T-helper 1 cell treated with Interleukin-12 subunit alpha and Interleukin-12 subunit beta and Interleukin-4 antibody, amounts not matched to agents 30 μg/mL and 1 μg/mL, for 36 hours (primary cell): ENCODE measurements around the gene PRPSAP2.

Source experiments
- H3K27ac Mint-ChIP-seq: one replicate; pipeline ENCODE4 v1.8.0; 2021; ENCODE audit warnings: mild to moderate bottlenecking, mixed read lengths
- H3K27me3 Mint-ChIP-seq: one replicate; pipeline ENCODE4 v1.8.0; 2021; ENCODE audit warnings: low read depth, mixed read lengths
- H3K36me3 Mint-ChIP-seq: one replicate; pipeline ENCODE4 v1.8.0; 2021; ENCODE audit warnings: low read depth, mixed read lengths
- H3K4me1 Mint-ChIP-seq: one replicate; pipeline ENCODE4 v1.8.0; 2021; ENCODE audit warnings: low read depth, mixed read lengths
- H3K4me3 Mint-ChIP-seq: one replicate; pipeline ENCODE4 v1.8.0; 2021; ENCODE audit warnings: mild to moderate bottlenecking, moderate library complexity, mixed read lengths
- H3K9me3 Mint-ChIP-seq: one replicate; pipeline ENCODE4 v1.8.0; 2021; ENCODE audit warnings: mixed read lengths

Gene PRPSAP2

DNA sequence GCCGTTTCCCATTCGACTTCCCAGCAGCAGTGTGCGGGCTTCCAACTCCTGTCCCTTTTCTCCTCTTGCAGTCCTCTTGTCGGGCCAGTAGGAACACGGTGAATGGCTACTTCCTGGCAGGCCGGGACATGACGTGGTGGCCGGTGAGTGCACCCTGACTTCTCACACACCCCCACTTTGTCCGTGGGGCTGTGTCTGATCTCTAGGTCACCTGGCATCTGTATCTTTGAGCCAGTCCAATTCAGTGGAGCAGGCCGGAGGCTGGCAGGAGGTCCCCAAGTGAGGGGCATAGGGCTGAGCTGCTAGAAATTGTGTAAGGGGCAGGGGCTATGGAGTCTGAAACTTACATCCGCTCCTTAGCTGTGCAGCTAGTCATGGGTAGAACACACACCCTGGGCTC is 100.7 kb downstream of the PRPSAP2 start:
- H3K27me3 Mint-ChIP-seq, result peaks cover 3% of the 10 kb centered on the region
- H3K36me3 Mint-ChIP-seq, result peaks cover 2% of the 10 kb centered on the region
- H3K4me1 Mint-ChIP-seq, result peaks cover 17% of the 10 kb centered on the region
- no peaks in the 10 kb centered on the region for H3K9me3 Mint-ChIP-seq
- no peak overlapping the region for H3K4me3 Mint-ChIP-seq
- H3K27ac Mint-ChIP-seq, result no peak overlapping the region

DNA sequence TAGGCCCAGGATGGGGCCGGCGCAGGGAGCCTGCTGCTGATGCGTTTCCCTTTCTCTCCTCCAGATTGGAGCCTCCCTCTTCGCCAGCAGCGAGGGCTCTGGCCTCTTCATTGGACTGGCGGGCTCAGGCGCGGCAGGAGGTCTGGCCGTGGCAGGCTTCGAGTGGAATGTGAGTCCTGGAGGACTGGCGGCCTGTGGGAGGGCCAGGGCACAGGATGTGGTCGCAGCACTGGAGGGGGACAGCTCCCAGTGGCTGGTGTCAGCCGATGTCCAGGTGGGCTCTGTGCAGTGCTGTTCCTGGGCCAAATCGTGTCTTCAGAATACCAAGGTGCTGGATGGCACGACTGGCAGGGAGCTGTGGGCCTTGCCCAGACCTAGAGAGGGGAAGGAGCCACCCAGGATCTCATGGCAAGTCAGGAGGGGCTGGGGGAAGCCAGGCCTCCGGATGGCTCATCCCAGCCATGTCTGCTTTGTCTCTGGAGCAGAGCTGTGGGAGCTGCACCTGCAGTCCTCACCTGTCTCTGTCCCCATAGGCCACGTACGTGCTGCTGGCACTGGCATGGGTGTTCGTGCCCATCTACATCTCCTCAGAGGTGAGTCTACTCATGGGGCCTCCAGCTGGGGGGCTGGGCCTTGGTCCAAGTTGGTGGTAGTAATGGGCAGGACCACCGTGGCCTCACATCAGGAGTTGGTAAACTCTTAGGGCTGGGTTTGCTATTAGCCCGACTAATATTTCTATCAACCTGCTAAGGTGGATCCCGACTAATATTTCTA is 101.3 kb downstream of the PRPSAP2 start:
- H3K4me3 Mint-ChIP-seq, result no peak overlapping the region
- peaks cover 2% of the 10 kb centered on the region for H3K27me3 Mint-ChIP-seq
- no peak overlapping the region for H3K27ac Mint-ChIP-seq

DNA sequence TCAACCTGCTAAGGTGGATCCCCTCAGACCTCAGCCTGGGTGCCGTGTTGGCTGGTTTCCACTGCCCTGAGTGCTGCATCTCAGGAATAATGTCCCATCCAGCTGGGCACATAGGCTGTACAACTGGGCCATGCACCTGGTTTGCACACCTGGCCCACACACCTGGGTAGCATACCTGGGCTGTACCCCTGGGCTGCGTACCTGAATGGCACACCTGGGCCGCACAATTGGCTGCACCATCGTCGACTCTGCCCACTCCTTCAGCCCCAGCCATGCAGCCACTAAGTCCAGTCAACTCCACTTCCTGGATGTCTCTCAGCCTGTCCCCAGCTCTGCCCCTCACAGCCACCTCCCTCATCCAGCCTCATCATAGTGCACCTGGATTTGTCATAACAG is 101.9 kb downstream of the PRPSAP2 start:
- Mint-ChIP-seq H3K9me3 (no peaks in the 10 kb centered on the region), H3K27me3 (no peaks in the 10 kb centered on the region), H3K4me3 (no peak overlapping the region), H3K36me3 (no peaks in the 10 kb centered on the region), H3K4me1 (peaks cover 13% of the 10 kb centered on the region), H3K27ac (no peak overlapping the region)

More for the DNA sequence above, 101.3 kb downstream of the PRPSAP2 start:
- Mint-ChIP-seq H3K36me3 (peaks cover 2% of the 10 kb centered on the region), H3K9me3 (no peaks in the 10 kb centered on the region), H3K4me1 (peaks cover 16% of the 10 kb centered on the region)

DNA sequence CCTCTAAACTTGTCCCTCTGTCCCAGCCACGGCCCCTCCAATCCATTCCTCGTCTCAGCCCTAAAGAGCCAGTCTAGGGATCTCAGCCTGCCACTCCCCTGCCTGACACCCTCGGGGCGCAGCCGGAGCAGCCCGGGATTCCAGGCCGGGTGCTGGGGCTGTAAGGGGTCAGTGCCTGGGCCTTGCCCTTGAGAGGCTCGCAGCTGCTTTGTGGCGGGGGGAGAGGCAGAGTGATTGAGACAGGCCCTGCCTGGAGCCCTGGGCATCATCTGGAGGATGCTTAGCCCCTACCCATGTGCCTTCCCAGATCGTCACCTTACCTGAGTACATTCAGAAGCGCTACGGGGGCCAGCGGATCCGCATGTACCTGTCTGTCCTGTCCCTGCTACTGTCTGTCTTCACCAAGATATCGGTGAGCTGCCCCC is 102.3 kb downstream of the PRPSAP2 start:
- Mint-ChIP-seq H3K4me1 (peaks cover 11% of the 10 kb centered on the region), H3K4me3 (no peak overlapping the region), H3K9me3 (no peaks in the 10 kb centered on the region), H3K36me3 (no peaks in the 10 kb centered on the region), H3K27ac (no peak overlapping the region), H3K27me3 (no peaks in the 10 kb centered on the region)

DNA sequence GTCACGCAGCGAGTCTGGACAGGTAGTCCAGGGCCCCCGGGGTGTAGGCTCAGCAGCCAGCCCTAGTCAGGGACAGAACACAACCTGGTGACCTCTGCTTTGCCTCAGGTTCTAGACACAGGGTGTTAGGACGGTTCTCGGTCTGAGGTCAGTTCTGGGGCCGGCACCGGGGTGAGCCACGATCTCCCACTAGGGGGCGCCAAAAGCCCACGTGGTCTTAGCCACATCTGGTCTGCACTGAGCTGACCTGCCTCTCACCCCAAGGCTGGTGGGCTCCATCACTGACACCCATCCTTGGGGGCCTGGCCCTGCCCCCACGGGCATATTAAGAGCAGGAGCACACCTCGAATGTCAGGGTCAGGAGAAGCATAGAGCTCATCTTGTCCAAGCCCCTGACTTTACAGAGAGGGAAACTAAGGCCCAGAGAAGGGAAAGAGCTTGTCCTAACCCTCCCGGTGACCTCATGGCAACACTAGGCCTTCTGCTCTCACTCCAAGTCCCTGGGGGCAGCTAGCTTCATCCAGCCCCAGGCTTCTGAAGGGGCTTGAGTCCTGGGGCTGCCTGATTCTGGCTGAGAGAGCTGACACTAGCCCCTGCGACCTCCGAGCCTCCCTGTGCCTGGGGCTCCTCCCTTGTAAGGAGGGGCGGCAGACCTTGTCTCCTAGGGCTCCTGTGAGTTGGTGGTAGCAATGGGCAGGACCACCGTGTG is 103.0 kb downstream of the PRPSAP2 start:
- Mint-ChIP-seq H3K36me3 (no peaks in the 10 kb centered on the region), H3K27me3 (no peaks in the 10 kb centered on the region), H3K9me3 (no peaks in the 10 kb centered on the region), H3K4me3 (no peak overlapping the region), H3K4me1 (peaks cover 7% of the 10 kb centered on the region), H3K27ac (no peak overlapping the region)

DNA sequence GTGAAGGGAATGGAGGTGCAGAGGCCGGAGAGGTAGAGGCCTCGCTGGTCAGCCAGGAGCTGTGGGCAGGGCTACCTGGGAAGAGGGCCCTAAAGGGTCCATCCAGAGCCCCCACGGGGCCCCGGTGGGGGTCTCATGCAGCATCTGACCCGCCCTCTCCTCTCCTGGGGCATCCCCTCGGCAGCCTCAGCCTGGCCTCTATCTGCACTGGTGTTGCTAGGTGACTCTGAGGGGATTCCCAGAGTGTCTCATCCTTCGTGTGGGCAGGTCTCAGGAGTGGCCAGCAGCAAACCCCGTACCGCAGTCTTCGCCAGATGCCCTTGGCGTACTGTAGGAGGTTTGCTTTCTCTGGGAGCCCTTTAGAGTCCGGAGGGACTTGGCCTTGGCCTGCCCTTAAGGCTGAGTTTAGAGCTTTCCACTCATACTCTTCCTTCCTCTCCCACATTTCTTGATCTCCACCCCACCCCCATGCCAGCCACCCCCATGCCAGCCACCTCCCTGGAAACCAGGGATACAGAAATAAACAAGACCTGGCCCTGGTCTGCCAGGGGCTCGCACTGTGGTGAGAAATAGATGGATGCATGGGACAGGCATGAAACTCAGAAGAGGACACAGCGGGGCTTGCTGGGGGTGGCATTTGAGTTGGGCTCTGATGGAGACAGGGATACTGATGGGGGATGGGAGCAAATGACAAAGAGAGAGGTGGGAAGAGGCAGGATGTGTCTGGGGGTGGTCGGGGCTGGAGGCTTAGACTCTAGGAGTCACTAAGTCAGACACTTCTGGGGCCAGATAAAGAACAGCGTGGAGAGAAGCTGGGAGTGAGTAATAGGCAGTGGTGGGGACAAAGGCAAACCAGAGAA is 103.9 kb downstream of the PRPSAP2 start:
- Mint-ChIP-seq H3K27me3 (no peaks in the 10 kb centered on the region), H3K4me1 (peaks cover 5% of the 10 kb centered on the region), H3K27ac (no peak overlapping the region), H3K9me3 (no peaks in the 10 kb centered on the region), H3K4me3 (no peak overlapping the region), H3K36me3 (no peaks in the 10 kb centered on the region)

DNA sequence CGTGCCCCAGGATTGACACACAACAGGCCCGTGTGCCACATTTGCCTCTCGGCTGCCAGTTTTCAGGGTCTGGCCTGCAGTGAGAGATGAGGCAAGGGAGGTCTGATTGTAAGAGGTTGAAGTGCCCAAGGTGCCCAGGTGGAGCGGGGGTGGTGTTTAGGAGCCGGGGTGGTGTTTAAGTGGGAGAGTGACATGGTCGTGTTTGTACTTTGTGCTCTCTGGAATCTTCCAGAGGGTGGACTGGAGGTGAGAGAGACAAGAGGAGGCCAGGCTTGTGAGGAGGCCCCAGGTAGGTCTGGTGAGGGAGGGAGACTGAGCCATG is 104.5 kb downstream of the PRPSAP2 start:
- Mint-ChIP-seq H3K27me3 (no peaks in the 10 kb centered on the region), H3K27ac (no peak overlapping the region), H3K9me3 (no peaks in the 10 kb centered on the region), H3K36me3 (no peaks in the 10 kb centered on the region), H3K4me1 (peaks cover 5% of the 10 kb centered on the region), H3K4me3 (no peak overlapping the region)

DNA sequence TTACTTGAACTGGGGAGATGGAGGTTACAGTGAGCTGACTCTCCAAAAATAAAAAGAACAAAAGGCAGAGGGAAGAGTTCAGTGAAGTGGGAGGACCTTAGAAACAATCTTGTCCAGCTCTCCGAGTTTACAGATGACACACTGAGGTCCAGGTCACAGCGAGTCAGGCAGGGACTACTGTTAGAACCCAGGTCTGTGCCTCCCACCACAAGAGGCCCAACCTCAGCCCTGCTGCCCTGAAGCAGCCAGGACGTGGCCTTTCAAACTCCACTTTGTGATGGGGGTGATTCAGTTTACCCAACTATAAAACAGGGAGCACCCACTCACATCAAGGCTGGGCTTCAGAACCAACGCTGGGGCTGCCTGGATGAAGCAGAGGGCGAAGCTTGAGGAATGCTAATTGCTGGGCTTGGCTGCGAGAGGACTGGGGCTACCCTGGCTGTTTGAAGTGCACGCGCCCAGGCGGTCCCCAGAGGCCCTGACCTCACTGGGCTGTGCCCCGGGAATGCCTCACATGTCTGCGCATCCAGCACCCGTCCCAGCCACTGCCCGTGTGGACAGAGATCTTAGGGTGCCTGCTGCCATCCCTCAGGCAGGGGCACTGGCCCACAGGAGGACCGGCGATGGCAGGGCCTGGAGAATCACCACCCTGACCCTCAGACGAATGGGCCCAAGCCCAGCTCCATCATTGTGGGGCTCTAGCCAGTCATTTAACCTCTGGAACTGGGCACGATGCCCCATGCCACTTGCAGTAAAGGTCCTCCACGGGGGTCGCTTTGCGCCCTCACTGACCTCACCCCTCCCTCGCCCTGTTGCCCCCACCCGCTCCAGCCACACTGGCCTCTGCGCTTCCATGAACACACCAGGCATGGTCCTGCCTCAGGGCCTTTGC is 105.4 kb downstream of the PRPSAP2 start:
- Mint-ChIP-seq H3K36me3 (no peaks in the 10 kb centered on the region), H3K4me1 (peaks cover 5% of the 10 kb centered on the region), H3K27ac (no peak overlapping the region), H3K4me3 (no peak overlapping the region), H3K9me3 (no peaks in the 10 kb centered on the region), H3K27me3 (no peaks in the 10 kb centered on the region)

DNA sequence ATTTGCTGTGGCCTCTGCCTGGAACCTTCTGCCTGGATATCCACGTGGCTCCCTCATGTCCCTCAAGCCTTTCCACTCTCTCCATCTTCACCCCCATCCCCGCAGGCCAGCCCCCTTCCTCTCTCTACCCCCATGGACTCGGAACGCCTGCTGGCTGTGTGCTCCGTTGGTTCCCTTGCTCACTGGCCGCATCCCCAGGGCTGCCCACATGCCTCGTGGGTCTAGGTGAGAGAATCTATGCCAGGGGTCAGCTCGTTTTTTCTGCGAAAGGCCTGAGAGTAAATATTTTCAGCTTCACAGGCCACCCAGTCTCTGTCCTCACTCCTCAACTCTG is 106.1 kb downstream of the PRPSAP2 start:
- Mint-ChIP-seq H3K4me1 (peaks cover 5% of the 10 kb centered on the region), H3K4me3 (no peak overlapping the region), H3K27ac (no peak overlapping the region), H3K36me3 (no peaks in the 10 kb centered on the region), H3K9me3 (no peaks in the 10 kb centered on the region), H3K27me3 (no peaks in the 10 kb centered on the region)

DNA sequence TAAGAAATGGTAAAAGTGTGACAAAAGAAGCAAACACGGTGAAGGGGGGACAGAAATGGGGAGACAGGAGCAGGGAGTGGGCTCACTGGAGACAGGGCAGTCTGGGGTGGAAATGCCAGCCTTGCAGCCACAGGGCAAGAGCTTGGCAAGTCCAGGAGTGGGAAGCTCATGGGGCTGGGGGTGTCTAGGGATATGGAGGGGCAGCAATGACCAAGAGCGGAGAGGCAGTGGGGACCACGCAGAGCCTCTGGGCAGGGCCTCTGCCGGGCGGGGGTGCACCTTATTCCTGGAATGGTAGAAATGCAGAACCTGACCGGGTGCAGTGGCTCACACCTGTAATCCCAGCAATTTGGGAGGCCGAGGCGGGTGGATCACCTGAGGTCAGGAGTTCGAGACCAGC is 106.6 kb downstream of the PRPSAP2 start:
- Mint-ChIP-seq H3K4me1 (peaks cover 5% of the 10 kb centered on the region), H3K27me3 (no peaks in the 10 kb centered on the region), H3K4me3 (no peak overlapping the region), H3K36me3 (no peaks in the 10 kb centered on the region), H3K9me3 (no peaks in the 10 kb centered on the region), H3K27ac (no peak overlapping the region)

DNA sequence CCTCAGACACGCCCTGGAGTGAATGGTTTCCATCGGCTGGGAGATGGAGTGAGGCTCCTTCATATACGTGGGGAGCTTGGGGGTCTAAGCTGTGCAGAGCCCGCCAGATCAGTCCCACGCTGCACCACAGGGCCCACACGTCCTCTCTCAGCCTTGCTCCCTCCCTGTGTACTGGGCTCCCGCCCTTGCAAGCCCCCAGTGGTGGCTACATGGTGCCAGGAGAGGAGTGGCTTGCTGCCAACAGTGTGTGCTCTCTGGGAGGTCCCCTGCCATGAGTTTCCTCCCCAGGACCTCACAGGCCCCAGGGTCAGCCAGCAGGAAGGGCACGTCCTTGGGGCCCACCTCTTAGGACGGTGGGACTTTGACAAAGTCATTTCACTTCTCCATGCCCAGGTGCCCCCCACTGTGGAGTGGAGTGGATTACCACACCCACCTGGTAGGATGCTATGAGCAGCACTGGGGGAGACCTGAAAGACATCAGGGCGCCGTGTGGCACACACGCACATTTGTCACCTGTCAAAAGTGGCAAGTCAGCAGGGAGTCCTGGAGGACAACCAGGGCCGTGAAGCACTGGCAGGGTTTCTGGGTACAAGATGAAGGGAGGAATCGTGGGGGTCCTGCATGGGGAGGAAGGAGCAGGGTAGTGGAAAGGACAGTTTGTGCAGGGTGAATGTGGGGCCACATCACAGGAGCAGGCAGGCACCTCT is 107.8 kb downstream of the PRPSAP2 start:
- no peak overlapping the region for H3K27ac Mint-ChIP-seq
- H3K4me1 Mint-ChIP-seq, result peaks cover 8% of the 10 kb centered on the region
- no peaks in the 10 kb centered on the region for H3K36me3 Mint-ChIP-seq
- H3K9me3 Mint-ChIP-seq, result no peaks in the 10 kb centered on the region
- H3K4me3 Mint-ChIP-seq, result no peak overlapping the region
- H3K27me3 Mint-ChIP-seq, result no peaks in the 10 kb centered on the region

DNA sequence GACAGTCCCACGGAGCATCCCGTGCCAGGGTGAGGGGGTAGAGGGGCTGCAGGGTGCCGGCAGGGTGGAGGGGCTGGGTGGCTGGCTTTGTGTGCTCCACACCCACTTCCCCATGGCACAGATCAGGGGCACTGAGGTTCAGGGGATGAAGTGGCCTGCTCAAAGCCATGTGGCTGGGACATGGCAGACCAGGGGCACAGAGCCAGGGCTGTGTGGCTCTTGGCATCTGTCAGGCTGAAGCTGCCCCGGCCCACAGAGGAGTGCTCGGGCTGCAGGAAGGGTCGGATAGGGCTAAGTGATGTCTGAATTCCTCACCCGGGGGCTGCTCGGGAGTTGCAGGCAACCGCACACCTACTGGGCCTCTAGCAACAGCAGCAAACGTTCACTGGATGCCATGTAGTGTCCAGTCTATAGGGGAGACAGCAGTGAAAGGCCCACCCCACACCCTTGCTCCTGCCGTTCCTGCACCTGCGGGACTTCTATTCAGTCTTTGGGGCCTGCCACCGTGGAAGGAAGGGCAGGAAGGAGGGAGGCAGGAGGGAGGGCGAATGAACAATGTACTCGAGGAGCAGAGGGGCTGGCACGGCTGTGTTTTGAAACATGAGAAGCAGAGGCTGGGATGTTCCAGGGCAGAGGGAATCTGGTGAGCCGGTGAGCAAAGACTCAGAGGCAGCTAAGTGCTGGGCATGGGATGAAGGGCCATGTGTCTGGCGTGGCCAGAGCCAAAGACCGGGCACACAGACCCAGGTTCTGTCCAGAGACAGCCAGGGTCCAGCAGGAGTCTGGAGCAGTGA is 109.1 kb downstream of the PRPSAP2 start:
- peaks cover 4% of the 10 kb centered on the region for H3K4me1 Mint-ChIP-seq
- no peak overlapping the region for H3K27ac Mint-ChIP-seq
- no peaks in the 10 kb centered on the region for H3K36me3 Mint-ChIP-seq
- no peak overlapping the region for H3K4me3 Mint-ChIP-seq
- no peaks in the 10 kb centered on the region for H3K27me3 Mint-ChIP-seq
- no peaks in the 10 kb centered on the region for H3K9me3 Mint-ChIP-seq

DNA sequence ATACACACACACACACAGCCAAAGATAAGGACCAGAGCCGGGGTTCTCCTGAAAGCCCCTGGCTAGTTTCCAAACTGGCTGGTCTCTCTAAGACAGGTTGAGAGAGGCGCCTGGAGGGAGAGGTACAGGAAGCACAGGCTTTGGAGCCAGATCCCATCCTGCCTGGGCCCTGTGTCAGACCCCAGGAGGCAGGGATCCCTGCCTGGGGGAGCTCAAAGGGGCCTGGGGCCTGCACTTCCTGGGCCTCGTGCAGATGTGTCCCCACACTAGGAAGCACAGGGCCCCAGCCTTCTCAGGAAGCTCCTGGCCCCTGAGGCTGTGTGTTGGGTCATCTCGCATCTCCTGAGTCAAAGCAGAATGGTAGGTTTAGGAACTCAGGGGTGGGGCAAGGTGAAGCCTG is 110.0 kb downstream of the PRPSAP2 start:
- Mint-ChIP-seq H3K4me1 (peaks cover 4% of the 10 kb centered on the region), H3K27ac (no peak overlapping the region), H3K27me3 (no peaks in the 10 kb centered on the region), H3K4me3 (no peak overlapping the region), H3K36me3 (no peaks in the 10 kb centered on the region), H3K9me3 (no peaks in the 10 kb centered on the region)
